Measurements from ENCODE around the gene C19orf67.

The C19orf67 gene

GRCh38 chr19:14089662-14090508, 4.3 kb upstream of the C19orf67 start:
- peak overlapping the region; percentile 59 for H3K4me3 ChIP-seq (ENCODE audit: low read depth, low read length)

GRCh38 chr19:14089412-14089661, 3.8 kb upstream of the C19orf67 start:
- peak overlapping the region; percentile 59 for H3K4me3 ChIP-seq (ENCODE audit: low read depth, low read length)
- DNase-seq (ENCODE audit: low read depth): no peak

More at GRCh38 chr19:14089662-14090508, 4.3 kb upstream of the C19orf67 start:
- DNase-seq (ENCODE audit: low read depth): no peak

DNA sequence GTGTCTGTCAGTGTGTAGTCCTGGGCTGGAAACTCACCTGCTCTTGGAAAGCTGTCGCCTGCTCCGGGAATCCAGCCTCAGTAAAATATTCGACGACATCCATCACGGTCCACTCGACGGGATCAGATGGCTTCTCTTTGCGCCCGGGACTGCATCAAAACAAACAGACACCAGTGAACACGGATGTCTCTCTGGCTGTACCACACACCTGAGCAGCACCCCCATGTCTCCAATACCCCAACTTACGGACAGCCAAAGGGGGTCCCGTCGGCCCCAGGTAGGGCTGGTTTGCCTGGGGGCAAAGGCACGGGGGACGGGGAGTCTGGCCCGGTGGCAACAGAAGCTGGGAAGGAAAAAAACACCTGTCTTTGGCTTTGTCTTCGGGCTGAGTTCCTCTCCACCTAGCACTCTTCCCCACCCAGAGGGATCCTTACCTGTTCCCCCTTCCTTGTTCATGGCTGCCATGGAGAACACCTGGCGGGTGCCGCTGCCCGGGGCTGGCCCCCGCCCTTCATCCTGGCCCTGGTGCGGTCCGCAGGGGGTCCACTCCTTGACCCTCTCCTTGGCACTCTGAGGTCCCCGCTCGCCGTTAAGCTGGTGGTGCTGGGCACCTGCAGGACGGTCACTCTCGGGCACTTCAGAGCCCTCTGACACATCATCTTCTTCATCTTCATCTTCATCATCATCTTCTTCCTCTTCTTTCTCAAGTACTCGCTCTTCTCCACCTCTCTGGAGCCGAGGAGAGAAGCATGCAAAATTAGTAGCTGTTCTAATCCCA, 3.2 kb upstream of the C19orf67 start:
- no peak for DNase-seq (ENCODE audit: low read depth)
- peak overlapping the region; percentile 59 for H3K4me3 ChIP-seq (ENCODE audit: low read depth, low read length)

GRCh38 chr19:14086098-14086497, 515 bp upstream of the C19orf67 start:
- no peak for DNase-seq (ENCODE audit: low read depth)
- H3K4me3 ChIP-seq (ENCODE audit: low read depth, low read length): no peak overlapping the region

DNA sequence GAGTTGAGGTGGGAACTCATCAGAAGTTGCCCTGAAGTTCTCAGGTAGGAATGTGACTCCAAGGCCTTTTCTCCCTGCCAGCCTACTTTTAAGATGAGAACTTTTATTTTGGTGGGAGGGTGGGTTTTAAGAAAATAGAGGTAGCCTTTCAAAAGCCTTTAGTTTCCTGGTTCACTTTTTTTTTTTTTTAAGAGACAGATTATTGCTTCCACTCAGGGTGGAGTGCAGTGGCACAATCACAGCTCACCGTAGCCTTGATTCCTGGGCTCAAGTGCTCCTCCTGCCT, 3.0 kb downstream of the C19orf67 start:
- no peak overlapping the region for H3K4me3 ChIP-seq (ENCODE audit: low read depth, low read length)

DNA sequence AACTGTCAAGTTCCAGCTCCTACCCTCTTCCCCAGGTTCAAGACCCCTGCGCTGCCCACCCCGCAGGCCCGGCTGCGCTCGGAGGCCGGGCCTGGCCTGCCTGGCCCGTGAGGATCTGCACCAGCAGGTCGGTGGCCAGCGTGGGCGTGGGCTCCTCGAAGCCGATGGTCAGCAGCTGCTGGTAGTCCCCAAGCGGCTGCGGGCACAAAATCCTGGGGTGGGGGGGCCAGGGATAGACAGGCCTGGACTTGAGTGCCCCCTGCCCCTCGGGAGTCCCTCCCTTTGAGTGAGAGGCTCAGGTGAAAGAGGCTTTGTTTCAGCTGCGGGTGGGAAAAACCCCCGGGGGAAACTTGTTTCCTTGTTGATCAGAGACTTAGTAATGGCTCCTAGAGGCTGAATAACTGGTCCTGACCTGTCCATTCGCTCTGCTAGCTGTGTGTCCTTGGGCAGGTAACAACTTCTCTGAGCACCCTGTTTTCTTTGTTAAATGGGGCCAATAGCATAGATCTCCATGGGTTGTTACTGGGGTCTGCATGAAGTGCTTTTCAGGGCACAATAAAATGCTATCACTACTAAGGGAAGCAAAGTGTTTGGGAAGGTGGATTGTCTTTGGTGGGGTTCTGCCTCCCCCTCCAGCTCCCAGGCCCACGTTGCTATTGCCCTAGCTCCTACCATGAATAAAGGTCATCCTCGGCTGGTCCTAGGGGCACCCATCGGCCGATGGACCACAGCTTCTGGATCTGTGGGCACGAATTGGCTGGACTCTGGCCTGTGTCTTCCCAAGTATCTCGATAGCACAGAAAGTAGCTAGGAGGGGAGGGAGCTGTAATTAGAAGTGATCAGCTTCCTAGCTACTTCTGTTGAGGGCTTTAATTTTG, 3.5 kb downstream of the C19orf67 start:
- no peak for DNase-seq (ENCODE audit: low read depth)
- H3K4me3 ChIP-seq (ENCODE audit: low read depth, low read length): peak overlapping the region; percentile 77

More for the DNA sequence above, 3.0 kb downstream of the C19orf67 start:
- no peak for DNase-seq (ENCODE audit: low read depth)

DNA sequence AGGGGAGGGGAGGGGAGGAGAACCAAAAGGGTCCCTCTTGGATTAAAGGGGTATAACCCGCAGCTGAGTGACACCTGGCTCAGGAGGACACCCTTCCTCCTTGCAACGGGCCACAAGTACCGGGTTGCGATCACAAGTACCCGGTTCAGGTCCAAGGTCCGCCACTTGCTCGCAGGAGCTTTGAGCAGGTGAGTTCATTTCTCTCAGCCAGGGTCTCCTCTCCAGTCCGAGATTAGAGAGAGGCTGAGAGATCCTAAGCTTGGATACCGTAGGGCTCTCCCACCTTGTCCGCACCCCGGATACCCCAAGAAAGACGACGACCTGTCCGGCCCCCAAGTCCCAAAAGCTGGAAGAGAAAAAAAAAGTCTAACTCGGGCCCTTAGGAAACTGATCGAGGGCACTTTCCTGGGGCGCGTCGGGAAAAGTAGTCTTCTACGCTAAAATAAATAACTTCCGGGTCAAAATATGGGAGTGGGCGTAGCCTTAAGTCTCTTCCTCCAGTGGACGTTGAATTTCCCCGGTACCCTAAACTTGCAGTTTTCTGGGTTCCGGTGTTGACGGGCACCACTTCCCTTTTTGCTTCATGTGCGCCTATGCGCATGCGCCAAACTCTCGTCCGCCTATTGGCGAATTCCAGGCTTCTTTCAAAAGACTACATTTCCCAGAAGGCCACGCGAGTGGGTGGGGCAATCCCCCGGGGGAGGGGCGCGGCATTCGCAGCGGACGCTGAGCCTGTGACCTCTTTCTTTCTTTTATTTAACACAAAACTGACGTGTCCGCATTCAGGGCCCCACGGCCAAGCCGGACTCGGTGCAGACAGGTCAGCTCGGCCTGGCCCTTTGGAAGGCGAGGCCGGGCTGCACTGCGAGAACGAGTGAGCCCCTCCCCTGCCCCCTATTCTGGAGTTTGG, 4.4 kb downstream of the C19orf67 start:
- DNase-seq (ENCODE audit: low read depth): peak; percentile 95
- peak overlapping the region; percentile 77 for H3K4me3 ChIP-seq (ENCODE audit: low read depth, low read length)

GRCh38 chr19:14078411-14078810, 7.2 kb downstream of the C19orf67 start:
- DNase-seq (ENCODE audit: low read depth): no peak
- H3K4me3 ChIP-seq (ENCODE audit: low read depth, low read length): no peak overlapping the region

DNA sequence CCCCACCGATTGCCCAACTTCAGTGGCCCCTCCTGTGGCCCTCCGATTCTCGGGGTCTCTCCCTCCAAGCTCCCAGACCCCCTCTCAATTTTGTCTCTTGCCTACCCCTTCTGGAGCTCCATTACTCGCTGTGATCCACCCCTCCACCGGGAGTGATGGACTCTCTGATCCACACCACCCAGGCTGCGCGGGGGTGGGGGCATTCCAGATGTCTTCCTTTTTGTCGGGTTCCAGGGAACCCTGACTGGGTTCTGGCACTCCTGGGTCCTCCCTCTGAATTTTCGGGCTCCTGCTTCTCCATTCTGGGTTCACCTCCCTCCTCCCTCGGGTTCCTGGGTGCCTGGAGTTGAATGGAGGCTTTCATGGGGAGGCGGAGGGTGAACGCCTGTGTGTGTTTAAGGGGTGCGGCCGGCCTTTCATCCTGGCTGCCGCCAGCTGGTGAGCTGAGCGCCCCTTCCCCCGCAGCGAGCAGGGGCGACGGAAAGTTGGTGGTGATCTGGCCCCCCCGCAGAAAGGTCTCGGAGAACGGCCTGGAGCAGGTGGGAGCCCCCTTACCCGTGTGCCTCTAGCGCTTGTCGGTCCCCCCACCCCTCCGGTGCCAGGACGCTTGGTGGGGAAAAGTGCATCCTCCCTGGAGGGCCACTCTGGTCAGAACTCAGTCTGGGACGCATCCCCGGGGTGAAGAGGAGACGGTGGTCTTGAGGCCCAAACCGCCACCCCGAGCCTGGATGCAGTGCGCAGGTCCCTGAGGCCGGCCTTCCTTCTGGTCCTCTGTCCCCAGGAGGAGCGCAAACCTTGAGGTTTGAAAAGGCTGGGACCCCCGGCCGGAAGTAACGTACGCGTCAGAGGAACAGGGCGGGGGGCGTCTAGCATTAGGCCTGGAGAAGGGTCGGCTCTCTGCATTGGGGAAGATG, 11.4 kb downstream of the C19orf67 start:
- DNase-seq (ENCODE audit: low read depth): no peak
- peak overlapping the region; percentile 62 for H3K4me3 ChIP-seq (ENCODE audit: low read depth, low read length)

GRCh38 chr19:14073261-14073924, 12.2 kb downstream of the C19orf67 start:
- DNase-seq (ENCODE audit: low read depth): no peak
- peak overlapping the region; percentile 62 for H3K4me3 ChIP-seq (ENCODE audit: low read depth, low read length)

DNA sequence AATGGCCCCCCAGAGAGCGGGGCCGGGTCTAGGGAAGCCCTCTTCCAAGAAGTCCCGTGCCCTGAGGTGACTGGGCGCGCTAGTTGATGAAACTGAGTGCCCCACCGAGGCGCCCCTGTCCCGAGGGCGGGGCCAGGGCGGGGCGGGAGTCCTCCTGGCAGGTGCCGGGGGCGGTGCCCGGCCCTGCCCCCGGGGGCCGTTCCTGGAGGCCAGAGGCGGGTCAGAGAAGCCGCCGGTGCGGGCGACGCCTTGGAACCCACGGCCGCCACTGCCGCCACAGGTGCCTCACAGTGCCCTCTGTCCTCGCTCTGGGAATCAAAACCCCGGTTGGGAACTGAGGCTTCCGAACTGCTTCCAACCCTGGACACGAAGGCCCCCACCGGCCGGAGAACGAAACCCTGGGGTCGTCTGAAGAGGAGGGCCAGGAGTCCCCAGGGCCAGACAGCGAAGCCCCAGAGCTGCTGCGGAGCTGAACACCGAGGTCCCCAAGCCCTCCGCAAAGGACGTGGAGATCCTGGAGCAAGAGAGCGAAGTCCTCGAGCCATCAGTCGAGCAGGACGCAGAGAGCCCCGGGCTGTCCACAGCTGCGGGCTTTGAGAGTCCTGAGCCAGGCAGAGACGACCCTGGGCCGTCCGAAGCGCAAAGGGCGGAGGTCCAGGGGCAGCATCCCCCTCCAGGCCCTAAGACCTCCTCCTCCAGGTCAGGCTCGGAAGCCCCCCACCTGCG, 12.9 kb downstream of the C19orf67 start, which contains the start of gene MISP3:
Gene MISP3 (plus strand): TSS at position 252 of the 726 bp plus-strand sequence. CDS start 524 bp downstream, outside the sequence.
- no peak for DNase-seq (ENCODE audit: low read depth)
- H3K4me3 ChIP-seq (ENCODE audit: low read depth, low read length): peak within 1 kb of the TSS; percentile 62

GRCh38 chr19:14070268-14071050, 15.1 kb downstream of the C19orf67 start:
- no peak overlapping the region for H3K4me3 ChIP-seq (ENCODE audit: low read depth, low read length)

DNA sequence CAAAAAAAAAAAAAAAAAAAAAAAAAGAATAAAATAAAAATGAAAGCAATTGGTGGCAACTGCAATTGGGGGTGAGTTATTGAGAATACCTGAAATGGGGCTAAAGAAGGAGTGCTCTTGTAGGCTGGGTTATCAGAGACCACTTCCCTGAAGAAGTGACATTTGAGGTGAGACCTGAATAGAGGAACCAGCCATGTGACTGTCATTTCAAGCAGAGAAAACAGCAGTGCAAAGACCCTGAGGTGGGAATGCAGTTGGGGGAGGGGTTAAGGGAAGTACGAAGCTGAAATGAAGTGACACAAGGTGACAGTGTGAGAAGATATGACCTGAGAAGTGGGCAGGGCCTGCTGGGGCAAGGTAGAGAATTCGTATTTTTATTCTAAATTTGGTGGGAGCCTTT, 19.4 kb downstream of the C19orf67 start:
- DNase-seq (ENCODE audit: low read depth): no peak
- H3K4me3 ChIP-seq (ENCODE audit: low read depth, low read length): no peak overlapping the region

More at GRCh38 chr19:14070268-14071050, 15.1 kb downstream of the C19orf67 start:
- no peak for DNase-seq (ENCODE audit: low read depth)

- no peak overlapping the region for H3K4me3 ChIP-seq (ENCODE audit: low read depth, low read length)
- DNase-seq (ENCODE audit: low read depth): no peak
These were observed 22.5 kb downstream of the C19orf67 start for GRCh38 chr19:14063105-14063504.

- no peak for DNase-seq (ENCODE audit: low read depth)
- H3K4me3 ChIP-seq (ENCODE audit: low read depth, low read length): no peak overlapping the region
These were observed 23.1 kb downstream of the C19orf67 start for GRCh38 chr19:14062558-14062855.

Data from skeletal muscle cell (primary cell).